Stimulated activated CD4-positive, alpha-beta T cell treated with anti-CD3 and anti-CD28 coated beads, Interleukin-4, amount 100 ng/mL, for 4 hours (primary cell): ENCODE results near the gene SCOC.

Experiments
- DNase-seq, 2 experiments: peaks; one replicate each; pipeline ENCODE4 v3.0.0-alpha.2; 2020

SCOC gene

GRCh38 chr4:140373328-140374129, at the start of gene SCOC:
TSS of gene SCOC (plus strand) at chr4:140373646. CDS start at chr4:140379171, 5,525 bp downstream.
- peak; percentile 91 to 97 for DNase-seq

- no peak for DNase-seq
Observed at GRCh38 chr4:140326395-140326993, 47.0 kb upstream of the SCOC start.

GRCh38 chr4:140330311-140330900, 43.0 kb upstream of the SCOC start:
- DNase-seq, result no peak

- no peak for DNase-seq
Observed at GRCh38 chr4:140331245-140331644, 42.2 kb upstream of the SCOC start.

GRCh38 chr4:140331876-140332275, 41.6 kb upstream of the SCOC start:
- no peak for DNase-seq

GRCh38 chr4:140332734-140333133, 40.7 kb upstream of the SCOC start:
- DNase-seq, result no peak

- no peak for DNase-seq
Observed at GRCh38 chr4:140333523-140333922, 39.9 kb upstream of the SCOC start.

GRCh38 chr4:140335076-140335475, 38.4 kb upstream of the SCOC start:
- no peak for DNase-seq

- DNase-seq, result no peak
Observed at GRCh38 chr4:140336730-140337129, 36.7 kb upstream of the SCOC start.

GRCh38 chr4:140342620-140343019, 30.8 kb upstream of the SCOC start:
- DNase-seq, result no peak

- DNase-seq, result no peak
Observed at GRCh38 chr4:140343303-140343702, 30.1 kb upstream of the SCOC start.

GRCh38 chr4:140344101-140344500, 29.3 kb upstream of the SCOC start:
- no peak for DNase-seq

GRCh38 chr4:140344621-140345020, 28.8 kb upstream of the SCOC start:
- no peak for DNase-seq

- DNase-seq, result no peak
Observed at GRCh38 chr4:140346136-140346535, 27.3 kb upstream of the SCOC start.

GRCh38 chr4:140349816-140350215, 23.6 kb upstream of the SCOC start:
- no peak for DNase-seq

GRCh38 chr4:140351093-140352075, 22.1 kb upstream of the SCOC start:
- DNase-seq, result no peak

- no peak for DNase-seq
Observed at GRCh38 chr4:140353786-140354185, 19.7 kb upstream of the SCOC start.

GRCh38 chr4:140355288-140355687, 18.2 kb upstream of the SCOC start:
- no peak for DNase-seq

- no peak for DNase-seq
Observed at GRCh38 chr4:140357868-140358267, 15.6 kb upstream of the SCOC start.

GRCh38 chr4:140358281-140358680, 15.2 kb upstream of the SCOC start:
- no peak for DNase-seq

- peak; percentile 65 to 71 for DNase-seq
Observed at GRCh38 chr4:140359562-140360427, 13.7 kb upstream of the SCOC start.

- no peak for DNase-seq
Observed at GRCh38 chr4:140361099-140361498, 12.3 kb upstream of the SCOC start.
